Breast epithelium (tissue), 3 donors: ENCODE measurements around the gene GRHL1.

ENCODE experiments used
- CTCF ChIP-seq, 3 donors: fragments of 450-650 bp; IDR thresholded peaks; one replicate each; pipeline ENCODE4 v1.5.1; 2016 to 2017; ENCODE audit warnings: antibody characterized with exemption in 3 of 3, mild to moderate bottlenecking in 3 of 3, moderate library complexity in 3 of 3
- POLR2A ChIP-seq: fragments of 450-650 bp; IDR thresholded peaks from one replicate; pipeline ENCODE4 v1.6.1; 2016; ENCODE audit warnings: antibody characterized with exemption, mild to moderate bottlenecking, moderate library complexity

GRCh38 chr2:9984871-9985480 lies 33.5 kb downstream of the GRHL1 start:
- TF ChIP-seq POLR2A (no peak), CTCF (IDR thresholded peaks at IDR 0.05) (no peak)
